ENCODE data around the gene SGCD.

The SGCD gene

DNA sequence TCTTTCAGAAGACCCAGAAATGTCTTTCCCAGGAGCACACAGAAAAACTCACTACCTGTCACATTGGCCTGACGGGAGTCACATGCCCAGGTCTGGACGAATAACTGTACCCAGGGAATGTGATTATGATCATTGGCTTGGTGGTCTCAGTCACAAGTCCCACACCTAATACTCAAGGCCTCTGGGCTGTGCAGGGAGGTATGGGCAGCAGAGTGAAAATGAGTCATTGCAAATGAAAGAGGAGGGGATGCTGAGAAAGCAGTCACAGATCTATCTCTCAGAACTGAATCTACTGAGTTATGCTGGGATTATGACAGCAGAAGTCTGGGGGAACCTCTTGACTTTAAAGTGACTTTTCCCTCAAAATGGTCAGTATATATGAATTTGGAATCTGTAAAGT is 36.9 kb downstream of the SGCD start:
- DNase-seq: no peak

DNA sequence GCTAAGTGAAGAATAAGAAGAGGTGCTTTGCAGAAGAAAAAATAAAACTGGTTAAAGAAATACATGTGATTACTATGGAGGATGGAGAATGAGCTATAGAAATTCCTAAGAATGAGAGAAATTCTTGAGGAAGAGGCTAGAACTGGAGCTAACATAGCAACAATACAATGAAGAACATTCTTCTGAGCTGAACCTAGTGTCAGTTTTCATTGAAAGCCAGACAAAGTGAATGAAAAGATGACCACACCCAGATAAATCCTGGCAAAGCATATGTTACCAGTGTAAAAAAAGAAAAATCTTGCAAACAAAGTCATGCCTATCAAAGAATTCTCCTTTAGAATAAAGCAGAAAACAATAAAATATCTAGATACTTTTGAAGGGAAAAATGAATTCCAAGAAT is 39.6 kb downstream of the SGCD start:
- DNase-seq: no peak

DNA sequence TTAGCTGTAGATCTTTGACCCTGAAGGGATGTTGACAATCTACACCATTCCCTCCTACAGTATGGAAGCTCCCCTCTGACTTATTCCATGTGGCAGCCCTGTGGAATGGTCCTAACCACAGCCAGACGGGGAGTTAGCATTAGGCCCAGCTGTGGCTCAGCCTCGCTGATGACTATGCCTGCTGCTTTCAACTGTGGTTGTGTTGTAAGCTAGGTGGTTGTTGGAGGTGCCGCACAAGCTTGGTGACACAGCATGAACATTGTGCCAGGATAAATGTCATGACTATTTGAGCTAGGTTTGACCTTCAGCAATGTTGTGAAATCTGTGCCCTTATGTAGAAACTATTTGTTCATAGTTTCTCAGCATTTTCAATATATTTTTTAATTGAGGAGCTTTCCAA is 40.6 kb downstream of the SGCD start:
- no peak for DNase-seq

DNA sequence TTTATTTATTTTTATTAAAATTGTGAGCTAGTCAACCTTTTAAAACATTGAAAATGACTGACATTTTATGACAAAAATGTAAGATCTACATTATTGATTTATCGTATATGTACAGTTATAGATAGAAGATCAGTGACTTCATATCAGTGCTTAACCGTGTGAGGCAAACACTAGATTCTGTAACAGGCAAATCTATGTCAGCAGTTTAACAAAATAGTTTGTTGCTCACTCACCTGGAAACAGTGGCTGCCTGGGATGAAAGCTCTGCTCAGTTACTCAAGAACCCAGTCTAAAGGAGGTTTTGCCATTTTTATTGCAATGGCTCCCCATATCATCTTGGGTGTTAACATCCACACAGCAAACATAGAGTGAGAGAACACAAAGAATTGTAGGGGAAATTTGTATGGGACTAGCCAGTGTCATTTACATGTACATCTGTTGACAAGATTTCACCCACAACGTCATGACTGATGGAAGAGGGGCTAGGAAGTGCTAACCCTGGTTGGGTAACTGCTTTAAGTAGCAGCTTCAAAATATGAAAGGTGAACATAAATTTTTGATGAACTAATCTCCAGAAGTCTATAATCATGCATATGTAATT is 49.0 kb downstream of the SGCD start:
- no peak for DNase-seq

DNA sequence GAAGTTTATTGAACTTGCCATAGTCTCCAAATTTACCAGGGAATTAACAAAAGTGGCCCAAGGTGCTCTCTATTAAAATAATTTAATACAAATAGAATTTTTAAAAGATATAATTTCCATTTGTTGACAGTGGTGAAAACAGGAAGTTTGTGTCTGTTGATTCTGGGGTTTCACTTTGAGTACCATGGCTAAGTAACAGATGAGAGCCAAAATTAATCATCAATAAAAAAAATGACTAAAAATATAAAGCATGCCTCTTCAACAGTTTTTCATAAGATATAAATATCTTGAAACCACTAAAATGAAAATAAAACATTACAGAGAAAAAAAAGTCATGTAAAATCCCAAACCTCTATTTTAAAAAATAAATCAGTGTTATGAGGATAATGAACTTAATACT is 49.8 kb downstream of the SGCD start:
- DNase-seq: no peak

DNA sequence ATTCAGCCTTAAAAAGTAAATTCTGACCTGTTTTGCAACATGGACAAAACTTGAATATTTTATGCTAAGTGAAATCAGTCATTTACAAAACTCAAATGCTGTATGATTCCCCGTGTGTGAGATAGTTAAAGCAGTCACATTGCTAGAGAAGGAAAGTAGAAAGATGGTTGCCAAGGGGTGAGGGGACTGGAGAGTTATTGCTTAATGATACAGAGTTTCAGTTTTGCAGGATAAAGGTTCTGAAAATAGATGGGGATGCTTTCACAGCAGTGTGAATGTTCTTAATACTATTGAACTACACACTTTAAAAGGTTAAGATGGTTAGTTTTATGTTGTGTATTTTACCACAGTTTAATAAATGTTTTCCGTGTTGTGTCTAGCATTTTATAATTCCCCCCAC is 51.2 kb downstream of the SGCD start:
- no peak for DNase-seq

DNA sequence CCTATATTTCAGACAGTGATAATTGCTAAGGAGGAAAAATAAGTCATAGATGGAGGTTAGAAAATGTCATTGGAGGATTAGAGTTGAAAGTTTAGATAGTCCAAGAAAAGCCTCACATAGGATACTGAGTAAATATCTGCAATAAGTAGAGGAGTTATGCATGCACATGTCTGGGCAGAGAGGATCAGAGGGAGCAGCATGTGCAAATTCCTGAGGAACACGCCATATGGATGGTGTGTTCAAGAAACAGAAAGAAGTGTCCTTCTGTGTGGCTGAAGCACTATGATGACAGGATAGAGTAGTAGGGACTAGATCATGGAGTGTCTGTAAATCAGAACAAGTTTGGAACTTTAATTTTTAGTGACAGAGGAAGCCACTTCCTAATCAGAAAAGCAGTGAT is 52.2 kb downstream of the SGCD start:
- DNase-seq: no peak

DNA sequence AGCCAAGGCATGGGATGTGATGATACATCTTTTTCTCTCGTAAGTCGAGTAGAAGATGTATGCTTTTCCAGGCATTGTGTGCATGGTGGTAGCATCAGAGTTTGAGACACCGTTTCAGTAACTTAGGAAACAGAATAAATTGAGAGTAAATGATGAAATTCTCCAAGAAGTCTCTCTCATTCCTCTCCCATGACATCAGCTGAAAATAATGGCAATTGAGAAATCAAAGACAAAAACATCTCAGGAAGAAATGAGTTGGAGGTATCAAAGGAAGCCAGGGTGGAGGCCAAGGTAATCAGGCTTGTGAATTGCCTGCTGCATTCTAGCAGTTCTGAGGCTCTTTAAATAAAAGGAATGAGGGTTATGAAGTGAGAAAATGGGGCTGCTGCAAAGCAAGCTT is 53.9 kb downstream of the SGCD start:
- DNase-seq: no peak

DNA sequence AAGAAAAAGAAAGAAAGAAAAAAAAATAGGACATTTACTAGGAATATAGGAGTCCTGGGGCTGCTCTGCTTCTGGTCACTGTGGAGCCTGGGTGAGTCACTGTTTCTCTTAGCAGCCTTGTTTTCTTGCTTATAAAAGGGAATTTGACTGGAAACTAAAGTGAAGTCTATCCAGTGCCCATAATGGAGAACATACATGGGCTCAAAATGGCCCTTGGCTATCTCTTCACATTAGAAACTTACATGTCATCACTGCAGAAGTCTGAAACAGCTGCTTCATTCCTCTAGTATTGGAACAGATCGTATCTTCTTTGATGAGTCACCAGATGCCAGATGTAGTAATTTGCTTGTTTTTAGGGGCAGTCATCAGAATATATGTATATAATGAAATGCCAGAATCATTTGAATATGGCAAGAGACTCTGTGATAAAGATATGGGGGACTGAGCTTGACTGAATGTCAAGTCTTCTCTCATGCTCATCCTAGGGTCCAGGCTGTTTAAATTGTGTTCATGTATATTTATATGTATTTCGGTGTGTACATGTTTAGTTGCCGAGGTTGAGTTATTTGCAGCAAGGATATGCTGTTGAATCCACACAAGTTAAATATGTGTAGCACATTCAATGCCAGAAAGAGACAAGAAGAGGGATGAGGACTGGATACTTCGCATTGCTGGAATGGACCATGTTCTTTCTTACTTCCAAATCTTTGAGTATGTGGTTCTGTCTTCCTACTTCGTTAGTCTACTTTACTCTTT is 56.7 kb downstream of the SGCD start:
- no peak for DNase-seq

DNA sequence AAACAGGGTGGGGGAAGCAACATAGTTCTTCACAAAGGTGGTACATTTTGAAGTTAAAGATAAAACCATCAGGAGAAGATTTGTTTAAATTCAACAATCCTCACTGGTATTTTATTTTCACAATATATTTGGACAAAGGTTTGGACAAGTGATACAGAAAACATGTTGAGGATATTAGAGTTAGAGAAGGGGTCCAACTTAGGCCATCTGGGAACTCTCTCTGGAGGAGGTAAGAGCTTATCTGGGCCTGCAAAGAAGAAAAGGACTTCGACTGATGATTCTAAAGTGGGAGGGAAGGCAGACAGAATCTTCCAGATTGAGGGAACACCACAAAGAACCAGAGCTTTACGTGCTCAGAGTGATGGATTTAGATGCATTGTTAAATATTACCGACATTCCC is 58.5 kb downstream of the SGCD start:
- DNase-seq: no peak

DNA sequence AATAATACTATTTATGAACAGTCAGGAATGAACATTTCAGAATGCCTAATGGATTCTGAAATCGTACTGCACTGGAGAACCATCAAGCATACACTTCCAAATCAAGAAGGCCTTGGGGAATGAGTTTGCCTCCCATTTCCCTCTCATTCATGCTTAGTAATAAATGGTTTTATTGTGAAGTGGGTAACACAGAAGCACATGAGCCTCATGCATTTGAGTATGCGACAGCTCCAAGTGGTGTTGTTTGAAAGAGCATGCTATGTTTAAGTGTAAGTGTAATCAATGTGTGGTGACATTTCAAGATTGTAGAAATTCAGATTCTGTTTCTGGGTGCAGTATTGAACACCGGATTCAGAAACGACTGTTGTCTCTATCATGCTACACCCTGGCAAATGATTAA is 60.0 kb downstream of the SGCD start:
- no peak for DNase-seq

DNA sequence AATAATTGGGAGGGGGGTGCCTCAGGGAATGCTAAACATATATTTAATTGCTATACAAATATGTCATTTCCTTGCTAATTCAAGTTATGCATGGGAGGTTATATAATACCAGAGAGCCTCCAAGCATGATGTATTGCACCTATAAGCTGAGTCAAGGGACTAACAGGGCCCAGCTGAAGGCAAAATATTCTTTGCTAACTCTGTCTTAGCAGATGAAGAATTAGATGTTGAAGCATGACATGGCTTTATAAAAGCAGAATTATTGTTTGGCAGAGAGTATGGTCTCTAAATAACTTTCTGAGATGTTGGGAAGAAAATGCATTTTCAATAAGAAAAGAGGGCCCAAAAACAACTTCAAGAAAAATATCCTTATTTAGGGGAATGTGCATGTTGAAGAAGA is 60.4 kb downstream of the SGCD start:
- DNase-seq: no peak

DNA sequence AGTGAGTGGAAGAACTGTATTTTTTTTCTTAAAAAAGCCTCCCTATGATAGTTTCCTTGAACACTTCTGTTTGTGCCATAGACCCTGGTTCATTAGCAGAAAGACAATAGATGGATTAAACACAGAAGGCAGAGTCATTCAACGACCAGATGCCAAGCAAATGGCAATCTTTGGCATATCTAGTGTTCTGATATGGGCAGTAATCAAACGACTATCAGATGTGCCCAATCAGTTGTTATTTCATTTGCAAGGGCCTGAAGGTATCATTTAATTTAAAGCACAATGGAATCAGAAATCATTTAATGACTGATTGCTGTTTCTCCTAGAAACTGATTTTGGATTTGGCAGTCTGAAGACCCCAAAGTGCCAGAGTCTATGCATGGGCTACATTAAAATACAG is 61.3 kb downstream of the SGCD start:
- no peak for DNase-seq

DNA sequence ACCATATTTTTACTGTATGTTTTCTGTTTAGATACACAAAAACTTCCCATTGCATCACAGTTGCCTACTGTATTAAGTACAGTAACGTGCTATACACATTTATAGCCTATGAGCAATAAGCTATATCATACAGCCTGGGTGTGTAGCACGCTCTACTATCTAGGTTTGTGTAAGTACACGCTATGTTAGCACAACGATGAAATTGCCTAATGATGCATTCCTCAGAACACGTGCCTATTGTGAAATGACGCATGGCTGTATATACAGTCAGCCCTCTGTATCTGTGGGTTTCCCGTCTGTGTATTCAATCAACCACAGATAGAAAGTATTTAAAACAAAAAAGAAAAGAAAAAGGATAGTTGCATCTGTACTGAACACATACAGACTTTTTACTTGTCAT is 64.2 kb downstream of the SGCD start:
- no peak for DNase-seq

DNA sequence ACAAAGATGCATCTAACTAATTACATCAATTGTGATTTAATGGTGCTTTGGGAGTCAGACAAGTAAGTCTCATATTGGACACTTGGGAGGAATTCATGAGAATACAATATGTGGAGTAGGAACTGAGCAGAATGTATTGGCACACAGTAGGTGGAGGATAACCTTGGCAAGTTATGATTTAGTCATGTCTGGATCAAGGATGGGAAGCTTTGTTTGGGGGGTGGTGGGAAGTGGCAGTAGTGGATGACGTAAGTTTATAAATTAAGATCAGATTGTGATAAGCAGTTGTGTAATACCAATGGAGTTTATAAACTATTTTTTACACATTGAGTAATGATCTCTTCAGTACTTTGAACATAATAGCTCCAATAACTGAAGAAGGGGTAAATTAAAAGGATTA is 67.0 kb downstream of the SGCD start:
- no peak for DNase-seq

DNA sequence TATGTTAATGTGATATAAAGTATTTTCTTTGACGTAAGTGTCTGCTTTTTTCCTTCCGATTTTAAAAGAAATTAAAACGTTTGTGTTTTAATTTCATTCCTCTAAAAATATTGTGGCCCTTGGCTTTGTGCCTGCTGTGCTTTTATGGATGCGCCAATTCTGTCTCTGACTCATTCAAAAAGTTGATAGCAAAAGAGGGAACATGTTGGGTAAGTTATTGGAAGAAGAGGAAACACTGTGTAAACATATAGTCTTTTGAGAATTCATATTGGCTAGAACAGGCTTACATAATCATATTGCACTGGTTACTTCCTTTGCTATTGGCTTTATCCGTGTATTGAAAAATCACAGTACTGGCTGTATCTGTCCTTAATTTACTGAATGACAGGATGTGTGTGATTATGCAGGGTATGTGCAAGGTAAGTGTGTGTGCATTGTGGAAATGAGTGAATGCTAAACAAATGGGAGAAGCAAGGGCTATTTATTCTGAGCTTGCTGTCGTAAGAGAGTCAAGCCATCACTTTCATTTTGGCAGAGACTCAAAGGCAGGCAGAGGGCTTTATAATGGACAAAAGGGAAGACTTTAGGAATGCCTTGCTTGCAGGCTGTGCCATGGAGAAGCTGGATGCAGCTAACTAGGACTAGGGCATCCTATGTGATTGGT is 67.8 kb downstream of the SGCD start:
- DNase-seq: no peak

DNA sequence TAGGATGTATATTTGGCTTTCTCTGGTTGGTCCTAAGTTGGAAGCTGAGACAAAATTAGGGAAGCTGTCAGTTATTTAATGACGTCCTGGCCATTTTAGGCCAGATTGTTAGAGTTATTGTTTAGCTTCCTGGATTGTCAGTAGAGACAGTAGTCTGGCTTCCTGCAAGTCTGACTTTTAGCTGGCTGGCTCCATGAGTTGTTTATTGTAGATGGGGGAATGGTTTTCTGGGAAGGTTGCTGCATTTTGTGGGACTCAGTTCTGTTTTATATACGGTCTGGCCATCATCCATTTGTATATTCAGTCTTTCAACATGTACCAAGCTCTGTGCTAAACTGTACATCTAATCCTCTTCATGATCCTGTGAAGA is 68.3 kb downstream of the SGCD start:
- no peak for DNase-seq

DNA sequence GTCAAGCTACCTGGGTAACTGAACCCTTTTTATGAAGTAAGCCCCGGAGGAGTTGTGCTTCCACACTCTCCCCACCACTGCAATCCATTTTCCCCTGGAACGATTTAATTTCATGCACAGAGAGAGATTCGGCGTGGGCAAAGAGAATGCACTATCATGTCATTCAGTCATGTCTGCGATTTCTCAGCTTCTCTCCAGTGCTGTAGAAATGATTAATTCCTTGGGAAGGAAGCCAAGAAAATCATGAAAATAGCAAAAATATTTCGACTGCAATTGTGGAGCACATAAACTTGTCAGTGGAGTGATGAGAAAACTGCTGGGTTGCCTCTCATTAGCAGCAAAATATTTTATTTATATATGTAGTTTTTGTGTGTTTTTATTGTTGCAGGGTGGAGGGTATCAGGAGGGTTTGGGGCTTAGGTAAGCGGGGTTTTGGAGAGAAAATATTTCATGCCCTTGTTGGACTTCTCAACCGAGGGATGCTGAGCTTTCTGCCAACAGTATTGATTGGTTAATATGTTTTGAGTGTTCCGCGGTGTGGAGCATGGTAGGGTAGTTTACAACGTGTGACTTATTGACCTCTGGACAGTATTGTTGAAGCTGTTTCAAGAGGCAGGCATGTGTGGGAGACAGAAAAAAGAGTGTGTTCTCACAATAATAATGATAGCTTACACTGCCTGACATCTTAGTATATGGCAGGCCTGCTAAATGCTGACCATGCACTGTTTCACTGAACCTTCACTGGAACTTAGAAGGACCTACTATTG is 69.3 kb downstream of the SGCD start:
- DNase-seq: no peak

DNA sequence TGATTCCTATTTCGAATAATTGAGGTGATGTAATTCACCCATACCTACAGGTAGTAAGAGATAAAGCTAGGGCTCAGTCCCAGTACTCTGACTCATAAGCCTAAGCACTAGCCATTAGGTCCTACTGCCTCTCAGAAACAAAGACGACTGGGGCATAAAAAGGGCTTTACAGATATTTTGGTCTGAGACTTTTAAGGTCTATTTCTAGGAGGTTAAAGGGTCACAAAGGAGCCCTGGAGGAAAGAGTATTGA is 69.8 kb downstream of the SGCD start:
- DNase-seq: no peak

DNA sequence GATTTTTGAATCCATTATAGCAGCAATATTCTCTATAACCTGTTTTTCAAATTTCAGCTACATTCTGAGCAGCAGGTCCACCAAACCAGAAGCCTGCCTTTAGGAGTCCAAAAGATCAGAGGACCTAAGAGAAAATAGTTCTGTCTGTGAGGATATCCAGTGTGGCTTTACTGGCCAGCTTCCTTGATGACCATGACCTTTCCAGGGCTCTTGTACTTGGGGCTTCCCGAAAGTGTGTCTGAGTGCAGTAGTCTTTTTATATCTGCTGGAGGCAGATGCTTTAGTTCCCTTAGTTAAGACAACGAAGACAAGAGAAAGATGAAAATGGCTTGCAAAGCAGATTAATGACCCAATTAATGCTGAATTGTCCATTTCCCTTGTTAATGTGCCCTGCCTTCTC is 72.4 kb downstream of the SGCD start:
- DNase-seq: no peak

DNA sequence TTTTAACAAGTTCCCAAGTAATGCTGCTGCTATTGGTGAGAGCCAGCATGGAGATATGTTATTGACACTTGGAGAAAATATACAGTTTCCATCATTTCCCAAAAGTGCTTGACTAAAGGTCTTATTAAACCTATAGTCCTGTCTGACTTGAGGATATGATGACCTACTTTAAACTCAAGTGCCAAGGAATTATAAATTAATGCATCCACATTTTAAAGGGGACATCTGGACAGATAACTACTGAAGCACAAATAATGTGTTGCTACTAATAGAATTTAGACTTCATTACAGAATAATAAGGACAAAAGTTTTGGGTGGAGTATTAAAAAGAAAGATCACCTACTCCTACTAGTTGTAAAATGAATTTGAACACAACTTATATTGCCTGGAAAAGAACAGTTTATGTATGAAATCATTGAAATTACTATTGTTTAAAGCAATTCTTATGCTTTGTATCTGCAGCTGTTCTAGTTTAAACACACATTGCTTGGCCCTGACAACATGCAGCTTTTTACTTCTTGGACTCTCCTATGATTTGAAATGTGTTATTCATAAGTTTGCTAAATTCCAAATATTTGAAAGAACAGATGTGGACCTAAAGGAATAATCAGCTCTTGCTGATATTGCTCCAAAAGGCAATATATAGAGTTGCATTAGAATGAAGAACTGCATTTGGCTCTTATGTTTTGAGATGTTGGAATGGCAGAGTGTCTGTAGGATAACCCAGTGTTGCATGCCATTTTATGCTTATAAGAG is 73.4 kb downstream of the SGCD start:
- DNase-seq: no peak

DNA sequence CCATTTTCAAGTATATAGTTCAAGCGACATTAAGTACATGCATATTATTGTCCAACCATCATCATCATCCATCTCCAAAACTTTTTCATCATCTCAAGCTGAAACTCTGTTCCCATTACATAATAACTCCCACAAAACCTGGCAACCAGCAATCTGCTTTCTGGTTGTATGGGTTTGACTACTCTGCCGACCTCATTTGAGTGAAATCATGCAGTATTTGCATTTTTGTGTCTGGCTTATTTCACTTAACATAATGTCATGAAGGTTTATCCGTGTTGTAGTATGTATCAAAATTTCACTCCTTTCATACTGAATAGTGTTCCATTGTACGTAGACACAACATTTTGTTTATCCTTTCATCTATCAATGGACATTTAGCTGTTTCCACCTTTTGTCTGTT is 74.8 kb downstream of the SGCD start:
- DNase-seq: no peak

DNA sequence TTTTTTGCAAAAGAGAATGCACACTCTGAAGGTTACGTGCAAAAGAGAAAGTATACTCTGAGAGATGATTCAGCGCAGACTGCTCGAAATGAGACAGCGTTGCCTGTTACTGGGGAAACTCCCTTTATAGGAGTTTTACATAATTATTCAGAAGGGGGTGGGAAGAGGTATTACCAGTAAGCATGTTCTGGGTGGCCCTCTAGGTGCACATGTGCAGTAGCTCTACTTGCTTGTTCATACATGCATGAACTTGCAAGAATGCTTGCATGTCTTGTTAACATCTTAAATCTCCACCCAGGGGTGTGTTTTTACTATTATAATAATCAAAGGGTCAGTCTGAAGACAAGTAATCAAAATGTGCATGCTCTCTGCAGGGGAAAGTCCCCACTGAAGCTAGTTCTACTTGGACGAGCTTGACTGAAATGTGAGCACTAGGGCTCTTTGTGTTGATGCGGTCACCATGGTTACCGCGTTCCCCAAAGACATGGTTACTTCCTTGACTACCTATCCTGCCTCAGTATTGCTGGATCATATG is 75.5 kb downstream of the SGCD start:
- peak; percentile 56 to 72 for DNase-seq

Measured in CD4-positive, alpha-beta T cell treated with Interleukin-4 for 1 hour (primary cell).